Naive thymus-derived CD8-positive, alpha-beta T cell (primary cell): ENCODE data around the gene TMEM200A. TPM values are rescaled to one million over a fixed set of nuclear protein-coding genes. Genes with fewer than 3 reads are reported as not detected.
"Not testable (repeated sequence)": the region's sequence is repeated elsewhere in the genome, so short reads cannot be mapped to it uniquely, and the experiment has no call there.

Experiments
- ATAC-seq, 2 donors: fragments of 150-1000 bp; cut with Tn5 transposase in 1 of 2; sonication (Bioruptor Pico), chemical (Tn5 transposase) in 1 of 2; 1 replicate in 1 of 2; 2 replicates in 1 of 2; pipeline ENCODE4 v1.10.0; 2021; ENCODE audit warnings: mild to moderate bottlenecking in 2 of 2, moderate library complexity in 2 of 2
- POLR2A ChIA-PET: fragments of 350-600 bp; sonication (Branson Sonifier 250); formaldehyde crosslinking; loops from one replicate; lab custom pipeline; 2021; ENCODE audit warnings: antibody characterized with exemption; lab: Charles Lee
- DNase-seq, 10 donors: peaks; one replicate each; pipeline versions ENCODE4 v3.0.0 to v3.0.0-alpha.2; 2020 to 2022
- H3K27ac Mint-ChIP-seq, 10 donors: one replicate each; pipeline ENCODE4 v1.8.0; 2020 to 2022; ENCODE audit warnings: mild to moderate bottlenecking in 10 of 10, mixed read lengths in 10 of 10, moderate library complexity in 4 of 10, inconsistent platforms in 1 of 10
- H3K27me3 Mint-ChIP-seq, 5 donors: one replicate each; pipeline ENCODE4 v1.8.0; 2021 to 2022; ENCODE audit warnings: mixed read lengths in 5 of 5
- H3K36me3 Mint-ChIP-seq, 3 donors: one replicate each; pipeline ENCODE4 v1.8.0; 2020 to 2022; ENCODE audit warnings: mixed read lengths in 3 of 3, mild to moderate bottlenecking in 2 of 3, inconsistent platforms in 1 of 3
- H3K4me1 Mint-ChIP-seq, 4 donors: one replicate each; pipeline ENCODE4 v1.8.0; 2021 to 2022; ENCODE audit warnings: mixed read lengths in 4 of 4
- H3K4me3 Mint-ChIP-seq, 10 donors: one replicate each; pipeline ENCODE4 v1.8.0; 2020 to 2022; ENCODE audit warnings: mild to moderate bottlenecking in 10 of 10, mixed read lengths in 10 of 10, moderate library complexity in 6 of 10, inconsistent platforms in 1 of 10
- H3K9me3 Mint-ChIP-seq, 9 donors: one replicate each; pipeline ENCODE4 v1.8.0; 2020 to 2022; ENCODE audit warnings: mixed read lengths in 9 of 9, mild to moderate bottlenecking in 3 of 9, inconsistent platforms in 1 of 9, moderate library complexity in 1 of 9
- polyA plus RNA-seq, 3 donors: library from polyadenylated mRNA; unstranded; fragments of 300-500 nt; fragmentation: Illumina TruSeq; gene quantifications; one replicate each; pipeline ENCODE4 v1.2.3, GENCODE V29; 2021
- total RNA-seq, 8 experiments: library from RNA in 2 of 8; stranded (reverse) in 2 of 8; gene quantifications; one replicate each; pipeline ENCODE4 v1.2.3 and lab custom pipeline; 2021 to 2026

TMEM200A gene
- total RNA-seq = under 1 TPM in 1 of 2 experiments, not detected in 1; 0.14 TPM
- not detected for polyA plus RNA-seq
- 0 to 0.64 (median 0.16) reads per million in 6 experiments for total RNA-seq (lab: John Stamatoyannopoulos, UW)

GRCh38 chr6:130365166-130366106, at the start of gene TMEM200A:
TSS of gene TMEM200A (plus strand) at chr6:130366017. CDS start at chr6:130440423, 74,406 bp downstream.
- DNase-seq (peak in 6 of 10 donors; percentile 1 to 35 (median 20)), ATAC-seq (peak; percentile 43 to 63)
- Mint-ChIP-seq H3K9me3 (peaks cover 0 to 11% (median 7%) of the 10 kb centered on the region in 9 donors), H3K36me3 (no peaks in the 10 kb centered on the region), H3K4me3 (peak within 1 kb of the TSS; percentile 71 to 86 (median 78)), H3K27me3 (peaks cover 11 to 59% (median 24%) of the 10 kb centered on the region in 5 donors), H3K27ac (peak within 1 kb of the TSS in 1 of 10 donors; percentile 36), H3K4me1 (peaks cover 8 to 18% (median 14%) of the 10 kb centered on the region in 4 donors)
- POLR2A ChIA-PET = no interaction called here

DNA sequence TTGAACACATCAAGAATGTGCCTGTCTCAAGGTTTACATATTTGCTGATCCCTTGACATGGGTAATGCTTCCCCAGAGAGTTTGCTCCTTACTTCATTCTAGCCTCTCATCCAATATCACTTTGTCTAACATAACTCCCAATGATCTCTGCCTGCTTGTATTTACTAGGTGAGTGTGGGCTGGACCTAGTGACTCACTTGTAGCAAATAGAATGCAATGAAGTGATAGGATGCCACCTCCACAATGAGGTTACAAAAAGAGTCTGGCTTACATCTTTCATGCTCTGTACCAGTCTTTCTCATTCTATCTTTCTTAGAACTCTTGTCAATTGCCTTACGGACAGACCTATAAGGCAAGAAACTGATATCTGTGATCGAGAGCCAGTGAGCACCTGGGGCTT, 44.9 kb upstream of the TMEM200A start:
- no peak overlapping the region for H3K27ac Mint-ChIP-seq
- H3K4me1 Mint-ChIP-seq = peaks cover 0 to 5% (median under 1%) of the 10 kb centered on the region in 4 donors
- no peak overlapping the region for H3K4me3 Mint-ChIP-seq
- H3K27me3 Mint-ChIP-seq = no peaks in the 10 kb centered on the region
- DNase-seq (no peak), ATAC-seq (no peak)
- H3K9me3 Mint-ChIP-seq = no peaks in the 10 kb centered on the region
- POLR2A ChIA-PET = no interaction called here
- no peaks in the 10 kb centered on the region for H3K36me3 Mint-ChIP-seq

DNA sequence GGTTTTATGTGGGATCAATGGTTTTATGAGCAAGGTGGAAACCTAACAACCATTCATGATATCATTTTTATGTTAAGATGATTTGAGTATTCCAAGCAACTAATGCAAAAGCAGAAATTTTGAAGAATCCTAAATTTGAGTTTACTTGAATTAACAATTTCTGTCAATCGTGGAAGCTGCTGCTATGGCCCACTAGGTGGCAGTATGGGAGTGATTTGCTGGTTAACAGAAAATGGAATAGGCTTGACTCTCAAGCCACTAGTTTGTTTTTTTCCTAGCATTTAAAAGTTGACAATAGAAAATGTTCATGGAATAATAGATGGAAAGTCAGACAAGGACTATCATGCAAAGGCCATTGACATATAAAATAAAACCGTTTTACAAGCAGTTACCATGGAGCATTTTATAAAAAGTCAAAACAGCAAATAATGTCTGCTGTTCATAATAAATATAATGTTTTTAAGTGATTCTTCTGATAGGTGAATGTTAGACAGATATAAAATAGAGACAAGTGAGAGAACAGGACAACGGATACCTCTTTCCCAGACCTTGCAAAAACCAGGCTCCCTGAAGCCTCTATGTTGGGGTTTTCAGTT, 43.0 kb upstream of the TMEM200A start:
- Mint-ChIP-seq H3K27me3 (no peaks in the 10 kb centered on the region), H3K9me3 (no peaks in the 10 kb centered on the region), H3K4me3 (no peak overlapping the region), H3K4me1 (peaks cover 0 to 5% (median under 1%) of the 10 kb centered on the region in 4 donors), H3K27ac (no peak overlapping the region), H3K36me3 (no peaks in the 10 kb centered on the region)
- POLR2A ChIA-PET = no interaction called here
- DNase-seq (peak; percentile 7 to 72 (median 45)), ATAC-seq (no peak)

GRCh38 chr6:130324657-130325056, 41.2 kb upstream of the TMEM200A start:
- no peaks in the 10 kb centered on the region for H3K36me3 Mint-ChIP-seq
- no peak for DNase-seq
- no peaks in the 10 kb centered on the region for H3K27me3 Mint-ChIP-seq
- no peak overlapping the region for H3K27ac Mint-ChIP-seq
- ATAC-seq = no peak
- no peaks in the 10 kb centered on the region for H3K9me3 Mint-ChIP-seq
- POLR2A ChIA-PET = interaction anchor here (0.5 kb wide), 1 partner anchor 548 kb away, joined by 3 read pairs; no protein-coding TSS in a partner anchor
- H3K4me1 Mint-ChIP-seq = peaks cover 0 to 5% (median 2%) of the 10 kb centered on the region in 4 donors
- no peak overlapping the region for H3K4me3 Mint-ChIP-seq

GRCh38 chr6:130326496-130326895, 39.3 kb upstream of the TMEM200A start:
- ATAC-seq (no peak), DNase-seq (no peak)
- Mint-ChIP-seq H3K27ac (no peak overlapping the region), H3K27me3 (no peaks in the 10 kb centered on the region), H3K9me3 (peaks cover 0 to 6% (median 0%) of the 10 kb centered on the region in 9 donors), H3K4me3 (no peak overlapping the region), H3K36me3 (peaks cover 0 to 3% (median 0%) of the 10 kb centered on the region in 3 donors), H3K4me1 (peaks cover 0 to 5% (median 2%) of the 10 kb centered on the region in 4 donors)
- POLR2A ChIA-PET = no interaction called here

- POLR2A ChIA-PET = no interaction called here
- H3K4me3 Mint-ChIP-seq = no peak overlapping the region
- peaks cover 0 to 7% (median 2%) of the 10 kb centered on the region in 9 donors for H3K9me3 Mint-ChIP-seq
- H3K27ac Mint-ChIP-seq = no peak overlapping the region
- no peaks in the 10 kb centered on the region for H3K4me1 Mint-ChIP-seq
- ATAC-seq (no peak), DNase-seq (no peak)
- peaks cover 0 to 6% (median 0%) of the 10 kb centered on the region in 3 donors for H3K36me3 Mint-ChIP-seq
- no peaks in the 10 kb centered on the region for H3K27me3 Mint-ChIP-seq
Observed at GRCh38 chr6:130337534-130337933, 28.3 kb upstream of the TMEM200A start.

DNA sequence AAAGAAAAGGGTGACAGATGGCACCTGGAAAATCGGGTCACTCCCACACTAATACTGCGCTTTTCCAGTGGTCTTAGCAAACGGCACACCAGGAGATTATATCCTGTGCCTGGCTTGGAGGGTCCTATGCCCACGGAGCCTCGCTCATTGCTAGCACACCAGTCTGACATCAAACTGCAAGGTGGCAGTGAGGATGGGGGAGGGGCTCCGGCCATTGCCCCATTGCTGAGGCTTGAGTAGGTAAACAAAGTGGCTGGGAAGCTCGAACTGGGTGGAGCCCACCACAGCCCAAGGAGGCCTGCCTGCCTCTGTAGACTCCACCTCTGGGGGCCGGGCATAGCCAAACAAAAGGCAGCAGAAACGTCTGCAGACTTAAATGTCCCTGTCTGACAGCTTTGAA, 19.5 kb upstream of the TMEM200A start:
- H3K4me1 Mint-ChIP-seq, H3K36me3 Mint-ChIP-seq, DNase-seq, H3K27ac Mint-ChIP-seq, ATAC-seq, H3K27me3 Mint-ChIP-seq, H3K4me3 Mint-ChIP-seq, POLR2A ChIA-PET: not testable (repeated sequence)
- peaks cover 0 to 18% (median 5%) of the 10 kb centered on the region in 9 donors for H3K9me3 Mint-ChIP-seq

DNA sequence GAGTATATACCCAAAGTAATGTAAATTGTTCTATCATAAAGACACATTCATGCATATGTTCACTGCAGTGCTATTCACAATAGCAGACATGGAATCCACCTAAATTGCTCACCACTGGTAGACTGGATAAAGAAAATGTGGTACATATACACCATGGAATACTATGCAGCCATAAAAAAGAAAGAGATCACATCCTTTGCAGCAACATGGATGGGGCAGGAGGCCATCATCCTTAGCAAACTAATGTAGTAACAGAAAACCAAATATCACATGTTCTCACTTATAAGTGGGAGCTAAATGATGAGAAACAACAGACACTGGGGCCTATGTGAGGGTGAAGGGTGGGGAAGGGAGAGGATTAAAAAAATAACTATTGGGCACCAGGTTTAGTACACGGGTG, 11.5 kb upstream of the TMEM200A start:
- POLR2A ChIA-PET = no interaction called here
- peaks cover 0 to 10% (median 0%) of the 10 kb centered on the region in 9 donors for H3K9me3 Mint-ChIP-seq
- H3K4me1 Mint-ChIP-seq = no peaks in the 10 kb centered on the region
- H3K4me3 Mint-ChIP-seq = no peak overlapping the region
- H3K27ac Mint-ChIP-seq = no peak overlapping the region
- H3K27me3 Mint-ChIP-seq = peaks cover 0 to 2% (median 0%) of the 10 kb centered on the region in 5 donors
- ATAC-seq (no peak), DNase-seq (no peak)
- no peaks in the 10 kb centered on the region for H3K36me3 Mint-ChIP-seq

- Mint-ChIP-seq H3K36me3 (peaks cover 0 to 5% (median 0%) of the 10 kb centered on the region in 3 donors), H3K27ac (no peak overlapping the region), H3K27me3 (peaks cover 0 to 7% (median 0%) of the 10 kb centered on the region in 5 donors), H3K4me3 (no peak overlapping the region), H3K9me3 (peaks cover 0 to 13% (median 6%) of the 10 kb centered on the region in 9 donors), H3K4me1 (no peaks in the 10 kb centered on the region)
- ATAC-seq (no peak), DNase-seq (no peak)
- POLR2A ChIA-PET = interaction anchor here (0.6 kb wide), 1 partner anchor 475 kb away, joined by 6 read pairs; no protein-coding TSS in a partner anchor
Observed at GRCh38 chr6:130355572-130355971, 10.2 kb upstream of the TMEM200A start.

- POLR2A ChIA-PET = no interaction called here
- Mint-ChIP-seq H3K4me3 (no peak overlapping the region), H3K36me3 (peaks cover 0 to 5% (median 0%) of the 10 kb centered on the region in 3 donors), H3K4me1 (no peaks in the 10 kb centered on the region), H3K9me3 (peaks cover 0 to 18% (median 7%) of the 10 kb centered on the region in 9 donors), H3K27me3 (peaks cover 0 to 7% (median 2%) of the 10 kb centered on the region in 5 donors), H3K27ac (no peak overlapping the region)
- ATAC-seq (no peak), DNase-seq (no peak)
Observed at GRCh38 chr6:130357436-130357835, 8.4 kb upstream of the TMEM200A start.

DNA sequence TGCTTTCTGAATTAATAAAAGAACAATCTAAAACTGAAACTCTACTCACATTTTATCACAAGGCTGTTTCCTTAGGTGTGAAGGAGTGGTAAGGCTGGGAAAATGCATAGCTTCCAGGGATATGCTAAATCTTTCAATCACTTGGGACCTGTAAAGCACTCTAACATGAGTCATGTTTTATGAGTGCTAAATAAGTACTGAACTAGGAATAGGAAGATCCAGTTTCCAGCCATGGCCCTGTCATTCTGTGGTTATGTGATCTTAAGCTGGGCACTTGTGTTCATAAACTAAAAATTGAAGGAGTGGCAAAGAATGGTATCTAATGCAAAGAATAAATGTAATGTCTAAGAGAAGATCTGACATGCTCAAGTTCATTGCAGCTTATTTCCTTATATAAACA, 6.1 kb upstream of the TMEM200A start:
- H3K4me3 Mint-ChIP-seq = no peak overlapping the region
- H3K36me3 Mint-ChIP-seq = peaks cover 0 to 5% (median 0%) of the 10 kb centered on the region in 3 donors
- POLR2A ChIA-PET = no interaction called here
- DNase-seq = no peak
- H3K27me3 Mint-ChIP-seq = peaks cover 4 to 18% (median 13%) of the 10 kb centered on the region in 5 donors
- H3K27ac Mint-ChIP-seq = no peak overlapping the region
- peaks cover 4 to 8% (median 6%) of the 10 kb centered on the region in 4 donors for H3K4me1 Mint-ChIP-seq
- peaks cover 0 to 18% (median 9%) of the 10 kb centered on the region in 9 donors for H3K9me3 Mint-ChIP-seq
- no peak for ATAC-seq

GRCh38 chr6:130362128-130362527, 3.7 kb upstream of the TMEM200A start:
- H3K36me3 Mint-ChIP-seq = peaks cover 0 to 5% (median 0%) of the 10 kb centered on the region in 3 donors
- POLR2A ChIA-PET = no interaction called here
- H3K27me3 Mint-ChIP-seq = peaks cover 10 to 28% (median 17%) of the 10 kb centered on the region in 5 donors
- DNase-seq (peak in 3 of 10 donors; percentile 22 to 49 (median 36)), ATAC-seq (no peak)
- no peak overlapping the region for H3K4me3 Mint-ChIP-seq
- peaks cover 6 to 18% (median 14%) of the 10 kb centered on the region in 4 donors for H3K4me1 Mint-ChIP-seq
- no peak overlapping the region for H3K27ac Mint-ChIP-seq
- peaks cover 0 to 18% (median 9%) of the 10 kb centered on the region in 9 donors for H3K9me3 Mint-ChIP-seq
